Bronchial epithelial cell (primary cell): ENCODE data around the gene HDAC9. TPM values are rescaled to one million over a fixed set of nuclear protein-coding genes. Genes with fewer than 3 reads are reported as not detected.

Experiments
- DNase-seq: peaks from one replicate; pipeline ENCODE4 v3.0.0-alpha.2; 2010; ENCODE audit warnings: low read depth
- FAIRE-seq: peaks from 2 replicates; lab custom pipeline; 2011; peaks lifted over from hg19 to GRCh38; lab: Jason Lieb, UNC
- H3K27me3 ChIP-seq: 2 replicates; pipeline ENCODE4 v1.5.1; 2011; ENCODE audit warnings: low read length; ENCODE audit not compliant: control insufficient read depth, insufficient read depth
- H3K36me3 ChIP-seq: 2 replicates; pipeline ENCODE4 v1.5.1; 2011; ENCODE audit warnings: low read length; ENCODE audit not compliant: control insufficient read depth, insufficient read depth
- H3K4me3 ChIP-seq: 2 replicates; pipeline ENCODE4 v1.5.1; 2011; ENCODE audit warnings: mild to moderate bottlenecking, low read depth, low read length, control low read depth
- total RNA-seq: library from RNA; depleted of rRNA; stranded (reverse); fragments of >200 nt; gene quantifications from 2 replicates; pipeline ENCODE4 v1.2.1, GENCODE V29; 2014
- TF ChIP-seq, protein P1 (sequence below): IDR thresholded peaks from 2 replicates; pipeline ENCODE4 v1.5.1; 2011; ENCODE audit warnings: mild to moderate bottlenecking, moderate library complexity, low read length, control low read depth, inconsistent platforms; ENCODE audit not compliant: insufficient read depth, severe bottlenecking

Gene HDAC9
- total RNA-seq: 12.1 and 18.9 TPM in 2 replicates

DNA sequence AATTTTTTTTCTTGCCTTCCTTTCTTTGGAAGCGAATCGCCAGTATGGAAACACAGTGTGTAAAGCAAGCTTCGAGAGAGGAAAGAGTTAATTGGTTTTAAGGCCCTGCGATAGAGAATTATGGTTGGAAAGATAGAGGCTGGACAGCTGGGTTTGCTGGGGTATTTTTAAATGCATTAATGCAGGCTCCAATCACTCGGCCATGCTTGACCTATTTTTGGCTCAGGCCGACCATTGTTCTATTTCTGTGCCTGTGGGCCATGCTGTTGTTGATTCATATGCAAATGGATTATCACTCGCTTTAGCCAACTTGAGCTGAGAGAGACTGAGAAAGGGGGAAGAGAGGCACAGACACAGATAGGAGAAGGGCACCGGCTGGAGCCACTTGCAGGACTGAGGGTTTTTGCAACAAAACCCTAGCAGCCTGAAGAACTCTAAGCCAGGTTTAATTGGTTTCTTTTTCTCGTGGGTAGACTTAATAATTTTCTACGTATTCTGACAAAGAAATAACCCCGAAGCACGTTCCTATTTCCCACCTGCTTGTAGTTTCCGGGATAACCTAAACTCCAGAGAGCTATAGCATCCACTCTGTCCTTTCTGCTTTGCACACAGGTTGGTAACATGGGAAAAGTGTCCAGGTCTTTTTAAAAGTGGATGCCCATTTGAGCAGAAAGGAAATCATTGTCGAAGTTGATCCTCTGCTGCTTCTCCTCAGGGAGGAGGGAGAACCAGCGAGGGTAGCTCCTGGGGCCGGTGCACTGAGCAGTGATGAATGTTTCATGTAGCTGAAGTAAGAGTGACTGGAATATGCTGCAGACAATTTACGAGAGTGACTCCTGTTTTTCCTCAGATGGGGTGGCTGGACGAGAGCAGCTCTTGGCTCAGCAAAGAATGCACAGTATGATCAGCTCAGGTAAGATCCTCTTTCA is at the start of gene HDAC9:
Gene HDAC9 (plus strand): TSS at position 338 of the 929 bp plus-strand sequence. CDS start 554 bp downstream, at position 892.
- Histone ChIP-seq H3K4me3 (no peak within 1 kb of the TSS), H3K27me3 (no peaks in the 10 kb centered on the region), H3K36me3 (no peaks in the 10 kb centered on the region)
- TF ChIP-seq, protein P1, sequence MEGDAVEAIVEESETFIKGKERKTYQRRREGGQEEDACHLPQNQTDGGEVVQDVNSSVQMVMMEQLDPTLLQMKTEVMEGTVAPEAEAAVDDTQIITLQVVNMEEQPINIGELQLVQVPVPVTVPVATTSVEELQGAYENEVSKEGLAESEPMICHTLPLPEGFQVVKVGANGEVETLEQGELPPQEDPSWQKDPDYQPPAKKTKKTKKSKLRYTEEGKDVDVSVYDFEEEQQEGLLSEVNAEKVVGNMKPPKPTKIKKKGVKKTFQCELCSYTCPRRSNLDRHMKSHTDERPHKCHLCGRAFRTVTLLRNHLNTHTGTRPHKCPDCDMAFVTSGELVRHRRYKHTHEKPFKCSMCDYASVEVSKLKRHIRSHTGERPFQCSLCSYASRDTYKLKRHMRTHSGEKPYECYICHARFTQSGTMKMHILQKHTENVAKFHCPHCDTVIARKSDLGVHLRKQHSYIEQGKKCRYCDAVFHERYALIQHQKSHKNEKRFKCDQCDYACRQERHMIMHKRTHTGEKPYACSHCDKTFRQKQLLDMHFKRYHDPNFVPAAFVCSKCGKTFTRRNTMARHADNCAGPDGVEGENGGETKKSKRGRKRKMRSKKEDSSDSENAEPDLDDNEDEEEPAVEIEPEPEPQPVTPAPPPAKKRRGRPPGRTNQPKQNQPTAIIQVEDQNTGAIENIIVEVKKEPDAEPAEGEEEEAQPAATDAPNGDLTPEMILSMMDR: no peak
- FAIRE-seq: peak; percentile 92
- DNase-seq: peak; percentile 50

- H3K4me3 ChIP-seq: no peak overlapping the region
- no peaks in the 10 kb centered on the region for H3K36me3 ChIP-seq
- DNase-seq: no peak
- H3K27me3 ChIP-seq: no peaks in the 10 kb centered on the region
- TF ChIP-seq, protein P1: no peak
- no peak for FAIRE-seq
These were observed 49.5 kb upstream of the HDAC9 start for GRCh38 chr7:18445916-18446520.

GRCh38 chr7:18450019-18450418 is 45.5 kb upstream of the HDAC9 start:
- TF ChIP-seq, protein P1: no peak
- Histone ChIP-seq H3K36me3 (no peaks in the 10 kb centered on the region), H3K4me3 (no peak overlapping the region), H3K27me3 (no peaks in the 10 kb centered on the region)
- no peak for DNase-seq
- FAIRE-seq: no peak

DNA sequence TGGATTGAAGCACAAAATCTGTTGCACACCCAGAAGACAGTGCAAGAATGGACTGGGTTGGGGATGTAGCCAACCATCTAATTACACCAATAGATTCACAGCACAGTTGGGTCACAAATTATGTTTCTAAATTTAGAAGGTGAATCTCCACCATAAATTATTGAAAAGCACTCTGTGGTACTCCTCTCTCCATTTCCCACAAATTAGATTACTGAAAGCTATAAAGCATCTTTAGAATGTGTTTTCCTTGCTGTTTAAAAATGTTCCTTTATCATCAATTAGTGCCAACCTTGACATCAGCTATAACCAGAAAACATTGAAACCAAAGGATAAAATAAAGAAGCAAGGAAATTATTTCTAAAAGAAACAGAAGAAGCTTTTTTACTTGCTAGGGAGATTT is 39.9 kb upstream of the HDAC9 start:
- H3K4me3 ChIP-seq: no peak overlapping the region
- no peaks in the 10 kb centered on the region for H3K27me3 ChIP-seq
- TF ChIP-seq, protein P1: no peak
- no peaks in the 10 kb centered on the region for H3K36me3 ChIP-seq
- DNase-seq: no peak
- FAIRE-seq: no peak

DNA sequence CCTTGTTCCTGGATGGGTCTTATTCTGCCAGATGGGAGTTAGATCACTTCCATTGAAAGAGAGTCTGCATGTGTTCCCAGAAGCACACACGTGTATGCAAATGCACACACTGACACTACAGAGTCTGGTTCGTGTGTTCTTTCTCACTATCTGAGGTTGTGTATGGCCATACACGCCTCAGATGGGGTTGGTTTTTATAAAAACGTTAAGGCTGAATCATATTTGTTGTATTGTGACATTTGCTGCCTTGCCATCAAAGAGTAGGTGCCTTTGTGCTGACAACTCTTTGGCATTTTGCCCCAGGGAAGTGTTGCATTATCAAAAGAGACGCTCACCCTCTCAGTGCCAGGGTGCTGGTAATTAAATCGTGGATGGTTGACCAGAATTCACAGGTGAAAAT is 37.7 kb upstream of the HDAC9 start:
- DNase-seq: peak; percentile 49
- no peaks in the 10 kb centered on the region for H3K36me3 ChIP-seq
- peak; percentile 62 for FAIRE-seq
- no peak overlapping the region for H3K4me3 ChIP-seq
- no peaks in the 10 kb centered on the region for H3K27me3 ChIP-seq
- TF ChIP-seq, protein P1: no peak
